ENCODE data around the gene NLK. TPM values are rescaled to one million over a fixed set of nuclear protein-coding genes. Genes with fewer than 3 reads are reported as not detected.

NLK gene
- total RNA-seq (2022; extraction: Qiagen RNA extraction), result 6.9 to 10.1 TPM (median 9.3 TPM) in 5 replicates

DNA sequence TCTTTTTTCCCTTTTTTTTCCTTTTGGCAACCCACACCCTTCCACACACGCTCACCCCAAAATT is at the start of gene NLK:
NLK (plus strand) TSS at position 21 of the 64 bp plus-strand sequence. CDS start 197 bp downstream, outside the sequence.

Other genes with a start within 250 kb of the NLK start
- 0.22 to 0.34 TPM (median 0.26 TPM) in 5 replicates for gene NOS2, start 242.1 kb upstream of the NLK start, total RNA-seq (2022; extraction: Qiagen RNA extraction)
- 1.3 to 2.1 TPM (median 1.9 TPM) in 5 replicates for gene LYRM9, start 149.3 kb upstream of the NLK start, total RNA-seq (2022; extraction: Qiagen RNA extraction)

Data from A549 treated with AZD2906 at 1 μM for 4 hours (cell line).